Measurements from ENCODE around the gene CDC42BPB. TPM values are rescaled to one million over a fixed set of nuclear protein-coding genes. Genes with fewer than 3 reads are reported as not detected.

Gene CDC42BPB, protein sequence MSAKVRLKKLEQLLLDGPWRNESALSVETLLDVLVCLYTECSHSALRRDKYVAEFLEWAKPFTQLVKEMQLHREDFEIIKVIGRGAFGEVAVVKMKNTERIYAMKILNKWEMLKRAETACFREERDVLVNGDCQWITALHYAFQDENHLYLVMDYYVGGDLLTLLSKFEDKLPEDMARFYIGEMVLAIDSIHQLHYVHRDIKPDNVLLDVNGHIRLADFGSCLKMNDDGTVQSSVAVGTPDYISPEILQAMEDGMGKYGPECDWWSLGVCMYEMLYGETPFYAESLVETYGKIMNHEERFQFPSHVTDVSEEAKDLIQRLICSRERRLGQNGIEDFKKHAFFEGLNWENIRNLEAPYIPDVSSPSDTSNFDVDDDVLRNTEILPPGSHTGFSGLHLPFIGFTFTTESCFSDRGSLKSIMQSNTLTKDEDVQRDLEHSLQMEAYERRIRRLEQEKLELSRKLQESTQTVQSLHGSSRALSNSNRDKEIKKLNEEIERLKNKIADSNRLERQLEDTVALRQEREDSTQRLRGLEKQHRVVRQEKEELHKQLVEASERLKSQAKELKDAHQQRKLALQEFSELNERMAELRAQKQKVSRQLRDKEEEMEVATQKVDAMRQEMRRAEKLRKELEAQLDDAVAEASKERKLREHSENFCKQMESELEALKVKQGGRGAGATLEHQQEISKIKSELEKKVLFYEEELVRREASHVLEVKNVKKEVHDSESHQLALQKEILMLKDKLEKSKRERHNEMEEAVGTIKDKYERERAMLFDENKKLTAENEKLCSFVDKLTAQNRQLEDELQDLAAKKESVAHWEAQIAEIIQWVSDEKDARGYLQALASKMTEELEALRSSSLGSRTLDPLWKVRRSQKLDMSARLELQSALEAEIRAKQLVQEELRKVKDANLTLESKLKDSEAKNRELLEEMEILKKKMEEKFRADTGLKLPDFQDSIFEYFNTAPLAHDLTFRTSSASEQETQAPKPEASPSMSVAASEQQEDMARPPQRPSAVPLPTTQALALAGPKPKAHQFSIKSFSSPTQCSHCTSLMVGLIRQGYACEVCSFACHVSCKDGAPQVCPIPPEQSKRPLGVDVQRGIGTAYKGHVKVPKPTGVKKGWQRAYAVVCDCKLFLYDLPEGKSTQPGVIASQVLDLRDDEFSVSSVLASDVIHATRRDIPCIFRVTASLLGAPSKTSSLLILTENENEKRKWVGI (N-terminal part only)
- total RNA-seq: 19.2 TPM
- polyA plus RNA-seq: under 1 TPM; 0.08 to 0.91 (median 0.36) TPM

DNA sequence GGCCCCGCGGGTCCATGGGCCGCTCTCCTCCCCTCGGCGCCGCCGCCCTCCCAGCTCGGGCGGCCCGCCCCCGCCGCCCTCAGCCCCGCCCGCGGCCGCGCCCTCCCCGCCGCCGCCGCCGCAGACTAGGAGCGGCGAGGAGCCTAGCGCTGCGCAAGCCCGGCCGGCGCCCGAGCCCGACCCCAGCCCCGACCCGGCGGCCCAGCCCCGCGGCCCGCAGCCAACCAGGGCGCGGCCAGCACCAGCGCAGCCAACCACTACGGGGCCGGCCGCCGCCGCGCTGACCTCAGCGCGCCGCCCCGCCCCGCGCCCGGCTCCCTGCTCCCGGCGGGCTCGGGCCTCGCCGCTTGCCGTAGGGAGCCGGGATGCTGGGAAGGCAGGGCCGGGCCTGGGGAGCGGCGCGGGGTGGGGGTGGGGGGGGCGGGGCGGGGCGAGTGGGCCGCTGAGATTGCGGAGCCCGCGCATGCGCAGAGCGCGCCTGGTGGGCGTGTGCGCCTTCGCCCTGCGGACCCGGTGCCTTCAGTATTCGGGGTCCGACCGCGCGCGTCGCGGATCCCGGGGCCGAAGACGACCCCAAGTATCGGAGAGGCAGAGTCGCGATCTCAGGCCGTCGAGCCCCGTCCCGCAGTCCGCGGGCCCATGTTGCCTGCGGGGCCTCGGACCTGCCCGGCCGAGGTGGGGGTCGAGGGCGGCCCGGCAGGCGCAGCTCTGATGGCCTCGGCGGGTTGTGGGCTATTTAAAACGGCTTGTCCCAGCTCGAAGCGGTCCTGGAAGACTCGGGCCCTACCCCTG lies at the start of gene CDC42BPB:
Gene CDC42BPB (minus strand): TSS at position 178 of the 792 bp plus-strand sequence. CDS start 376 bp downstream, outside the sequence.
- Histone ChIP-seq H3K27me3 (ENCODE audit: control insufficient read depth, insufficient read depth, low read length) (peaks cover 6% of the 10 kb centered on the region), H3K4me3 (ENCODE audit: low read depth, low read length) (no peak within 1 kb of the TSS), H3K9me3 (ENCODE audit: control insufficient read depth in 2 of 2, low read length in 2 of 2) (no peaks in the 10 kb centered on the region), H3K36me3 (ENCODE audit: control insufficient read depth, insufficient read depth, low read length) (no peaks in the 10 kb centered on the region), H3K27ac (ENCODE audit: insufficient read depth, low read length, poor library complexity, severe bottlenecking) (no peak within 1 kb of the TSS), H3K4me1 (ENCODE audit: control insufficient read depth, insufficient read depth, low read length, poor library complexity, severe bottlenecking) (peaks cover 4% of the 10 kb centered on the region)
- peaks cover 6% of the 10 kb centered on the region for H3K27me3 Mint-ChIP-seq
- H3K36me3 Mint-ChIP-seq: no peaks in the 10 kb centered on the region
- H3K4me3 Mint-ChIP-seq: peak within 1 kb of the TSS; percentile 70 to 91 (median 84)
- no peak within 1 kb of the TSS for H3K27ac Mint-ChIP-seq
- ATAC-seq (ENCODE audit: low read depth in 2 of 2) (peak; percentile 80 to 86), DNase-seq (peak; percentile 46 to 61 (median 47))
- peaks cover 0 to 2% (median 0%) of the 10 kb centered on the region in 7 donors for H3K9me3 Mint-ChIP-seq
- H3K4me1 Mint-ChIP-seq: peaks cover 7 to 23% (median 14%) of the 10 kb centered on the region in 4 donors

DNA sequence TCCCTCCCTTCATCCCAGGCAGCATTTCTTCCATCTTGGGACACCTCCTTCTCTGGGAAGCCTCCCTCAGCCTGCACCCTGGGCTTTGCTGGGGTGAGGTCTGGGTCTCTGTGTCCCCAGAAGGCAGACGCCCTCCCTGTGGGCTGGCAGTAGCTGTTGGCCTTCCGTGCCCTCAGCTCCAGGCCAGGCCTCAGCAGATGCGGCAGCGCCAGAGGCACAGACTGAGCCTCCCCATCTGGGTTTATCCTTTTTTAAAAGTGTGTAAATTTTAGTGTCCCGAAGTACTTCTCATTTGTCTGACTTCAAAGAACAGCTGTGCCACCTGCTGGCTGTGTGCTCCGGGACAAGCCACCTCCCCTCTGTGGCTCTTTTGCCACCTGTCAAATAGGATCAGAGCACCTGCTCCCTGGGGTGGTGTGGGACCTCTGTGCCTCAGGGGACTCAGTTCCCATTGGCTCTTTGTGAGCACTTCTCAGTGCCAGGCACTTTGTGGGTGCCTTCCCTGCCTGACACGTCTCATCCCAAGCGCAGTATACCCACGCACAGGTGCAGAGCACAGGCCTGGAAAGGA lies 48.3 kb upstream of the CDC42BPB start:
- Histone ChIP-seq H3K4me1 (ENCODE audit: control insufficient read depth, insufficient read depth, low read length, poor library complexity, severe bottlenecking) (peaks cover 6% of the 10 kb centered on the region), H3K36me3 (ENCODE audit: control insufficient read depth, insufficient read depth, low read length) (no peaks in the 10 kb centered on the region), H3K9me3 (ENCODE audit: control insufficient read depth in 2 of 2, low read length in 2 of 2) (no peaks in the 10 kb centered on the region), H3K4me3 (ENCODE audit: low read depth, low read length) (no peak overlapping the region), H3K27ac (ENCODE audit: insufficient read depth, low read length, poor library complexity, severe bottlenecking) (no peak overlapping the region), H3K27me3 (ENCODE audit: control insufficient read depth, insufficient read depth, low read length) (peaks cover 2% of the 10 kb centered on the region)
- peak overlapping the region in 1 of 4 donors; percentile 15 for H3K4me3 Mint-ChIP-seq
- DNase-seq: peak in 1 of 3 donors; percentile 53
- H3K27ac Mint-ChIP-seq: no peak overlapping the region
- peaks cover 36% of the 10 kb centered on the region for H3K27me3 Mint-ChIP-seq
- ATAC-seq (ENCODE audit: low read depth in 2 of 2): no peak
- peaks cover 0 to 17% (median 5%) of the 10 kb centered on the region in 4 donors for H3K4me1 Mint-ChIP-seq
- peaks cover 0 to 3% (median 0%) of the 10 kb centered on the region in 7 donors for H3K9me3 Mint-ChIP-seq
- no peaks in the 10 kb centered on the region for H3K36me3 Mint-ChIP-seq

DNA sequence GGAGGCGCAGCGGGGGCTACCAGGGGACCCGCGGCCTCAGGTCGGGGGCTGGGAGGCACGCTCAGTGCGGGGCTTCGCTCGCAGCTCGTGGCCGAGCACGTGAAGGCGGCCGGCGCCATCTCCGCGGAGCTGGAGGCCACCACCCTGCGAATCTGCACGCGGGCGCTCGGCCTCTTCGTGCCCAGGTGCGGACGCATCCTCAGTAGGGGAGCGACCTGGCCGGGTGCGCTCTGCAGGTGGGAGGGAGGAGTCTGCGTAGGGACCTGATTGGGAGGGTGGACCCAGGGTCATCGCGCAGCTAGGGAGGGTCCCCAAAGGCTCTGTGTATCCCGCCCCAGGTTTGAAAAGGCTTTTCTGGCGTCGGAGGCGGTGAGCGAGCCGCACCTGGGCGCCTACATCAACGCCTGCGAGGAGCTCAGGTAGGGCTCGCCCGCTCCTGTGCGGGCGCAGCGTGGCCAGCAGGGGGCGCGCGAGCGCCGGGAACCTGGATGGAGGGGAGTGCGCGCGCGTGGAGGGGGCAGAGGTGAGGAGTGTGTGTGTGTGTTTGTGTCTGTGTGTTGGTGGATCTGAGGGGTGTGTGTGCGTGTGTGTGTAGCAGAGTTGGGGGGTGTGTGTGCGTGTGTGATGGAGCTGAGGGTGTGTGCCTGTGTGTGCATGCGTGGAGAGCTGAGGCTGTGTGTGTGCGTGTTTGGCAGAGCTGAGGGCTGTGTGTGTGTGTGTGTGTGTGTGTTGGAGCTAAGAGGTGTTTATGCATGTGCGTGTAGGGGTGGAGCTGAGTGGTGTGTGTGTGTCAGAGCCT lies 47.5 kb upstream of the CDC42BPB start:
- Histone ChIP-seq H3K4me1 (ENCODE audit: control insufficient read depth, insufficient read depth, low read length, poor library complexity, severe bottlenecking) (peaks cover 6% of the 10 kb centered on the region), H3K4me3 (ENCODE audit: low read depth, low read length) (no peak overlapping the region), H3K27me3 (ENCODE audit: control insufficient read depth, insufficient read depth, low read length) (peaks cover 2% of the 10 kb centered on the region), H3K9me3 (ENCODE audit: control insufficient read depth in 2 of 2, low read length in 2 of 2) (no peaks in the 10 kb centered on the region), H3K36me3 (ENCODE audit: control insufficient read depth, insufficient read depth, low read length) (no peaks in the 10 kb centered on the region), H3K27ac (ENCODE audit: insufficient read depth, low read length, poor library complexity, severe bottlenecking) (no peak overlapping the region)
- H3K9me3 Mint-ChIP-seq: peaks cover 0 to 3% (median 0%) of the 10 kb centered on the region in 7 donors
- peak overlapping the region in 1 of 4 donors; percentile 9 for H3K4me3 Mint-ChIP-seq
- H3K36me3 Mint-ChIP-seq: no peaks in the 10 kb centered on the region
- peak; percentile 58 to 66 (median 58) for DNase-seq
- no peak overlapping the region for H3K27ac Mint-ChIP-seq
- ATAC-seq (ENCODE audit: low read depth in 2 of 2): peak; percentile 74 to 83
- peaks cover 29% of the 10 kb centered on the region for H3K27me3 Mint-ChIP-seq
- H3K4me1 Mint-ChIP-seq: peaks cover 0 to 17% (median 5%) of the 10 kb centered on the region in 4 donors

DNA sequence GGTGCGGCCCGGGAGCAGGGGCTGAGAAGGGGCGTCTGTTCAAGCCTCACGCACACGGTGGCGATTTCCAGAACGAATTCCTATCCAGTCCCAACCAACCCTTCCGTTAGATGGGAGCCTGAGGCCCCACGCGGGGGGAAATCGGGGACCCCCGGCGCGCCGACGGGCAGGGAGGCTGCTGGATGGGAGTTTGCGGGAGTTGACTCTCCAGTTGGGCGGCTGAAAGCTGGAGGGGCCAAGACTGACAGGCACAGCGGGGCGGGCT lies 47.0 kb upstream of the CDC42BPB start:
- Histone ChIP-seq H3K4me3 (ENCODE audit: low read depth, low read length) (no peak overlapping the region), H3K4me1 (ENCODE audit: control insufficient read depth, insufficient read depth, low read length, poor library complexity, severe bottlenecking) (peaks cover 6% of the 10 kb centered on the region), H3K36me3 (ENCODE audit: control insufficient read depth, insufficient read depth, low read length) (no peaks in the 10 kb centered on the region), H3K9me3 (ENCODE audit: control insufficient read depth in 2 of 2, low read length in 2 of 2) (no peaks in the 10 kb centered on the region), H3K27ac (ENCODE audit: insufficient read depth, low read length, poor library complexity, severe bottlenecking) (no peak overlapping the region), H3K27me3 (ENCODE audit: control insufficient read depth, insufficient read depth, low read length) (peaks cover 2% of the 10 kb centered on the region)
- no peak overlapping the region for H3K4me3 Mint-ChIP-seq
- H3K27ac Mint-ChIP-seq: no peak overlapping the region
- peaks cover 0 to 17% (median 5%) of the 10 kb centered on the region in 4 donors for H3K4me1 Mint-ChIP-seq
- ATAC-seq (ENCODE audit: low read depth in 2 of 2) (no peak), DNase-seq (no peak)
- H3K36me3 Mint-ChIP-seq: no peaks in the 10 kb centered on the region
- H3K27me3 Mint-ChIP-seq: peaks cover 27% of the 10 kb centered on the region
- peaks cover 0 to 3% (median 0%) of the 10 kb centered on the region in 7 donors for H3K9me3 Mint-ChIP-seq

DNA sequence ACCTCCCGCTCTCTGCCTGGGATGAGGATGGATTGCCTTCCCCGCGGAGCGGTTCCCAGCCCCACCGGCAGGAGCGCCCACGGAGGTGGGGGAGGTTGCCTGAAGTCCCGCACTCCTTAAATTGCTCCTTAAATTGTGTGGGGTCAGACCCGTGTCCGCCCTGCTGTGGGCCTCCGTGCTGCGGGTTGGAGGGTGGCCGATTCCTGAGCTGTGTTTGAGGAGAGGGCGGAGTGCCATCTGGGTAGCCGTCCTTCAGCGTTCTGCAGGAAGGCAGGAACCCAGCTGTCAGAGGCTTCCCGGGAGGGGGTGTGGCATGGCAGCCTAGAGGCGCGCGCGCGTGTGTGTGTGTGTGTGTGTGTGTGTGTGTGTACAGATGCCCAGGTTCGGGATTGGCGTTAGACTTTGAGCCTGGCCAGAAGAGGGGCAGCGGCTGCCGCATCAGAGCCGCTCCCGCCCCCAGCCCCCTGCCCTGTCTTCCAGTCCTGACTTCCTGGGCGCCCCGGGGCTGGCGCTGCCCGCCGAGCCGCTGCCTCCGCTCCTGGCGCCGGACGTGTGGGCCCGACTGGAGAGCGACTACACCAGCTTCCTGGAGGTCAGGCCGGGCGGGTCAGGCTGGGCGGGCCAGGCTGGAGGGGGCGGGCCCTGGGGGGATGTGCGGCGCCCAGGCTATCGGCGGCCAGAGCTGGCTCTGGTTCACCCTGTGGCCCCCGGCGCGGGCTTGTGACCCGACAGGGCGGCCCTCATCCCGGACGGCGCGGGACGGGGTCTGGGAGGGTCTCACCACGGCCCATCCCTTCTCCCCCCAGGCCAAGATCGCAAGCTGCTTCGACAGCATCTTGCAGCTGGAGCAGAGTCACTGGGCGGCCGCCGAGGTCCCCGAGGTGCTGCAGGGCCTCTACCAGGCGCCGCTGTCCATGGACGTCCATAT lies 46.4 kb upstream of the CDC42BPB start:
- Histone ChIP-seq H3K27ac (ENCODE audit: insufficient read depth, low read length, poor library complexity, severe bottlenecking) (no peak overlapping the region), H3K27me3 (ENCODE audit: control insufficient read depth, insufficient read depth, low read length) (peaks cover 2% of the 10 kb centered on the region), H3K4me3 (ENCODE audit: low read depth, low read length) (no peak overlapping the region), H3K4me1 (ENCODE audit: control insufficient read depth, insufficient read depth, low read length, poor library complexity, severe bottlenecking) (peaks cover 6% of the 10 kb centered on the region), H3K9me3 (ENCODE audit: control insufficient read depth in 2 of 2, low read length in 2 of 2) (no peaks in the 10 kb centered on the region), H3K36me3 (ENCODE audit: control insufficient read depth, insufficient read depth, low read length) (no peaks in the 10 kb centered on the region)
- peaks cover 27% of the 10 kb centered on the region for H3K27me3 Mint-ChIP-seq
- peaks cover 0 to 3% (median 0%) of the 10 kb centered on the region in 7 donors for H3K9me3 Mint-ChIP-seq
- H3K27ac Mint-ChIP-seq: no peak overlapping the region
- ATAC-seq (ENCODE audit: low read depth in 2 of 2) (no peak), DNase-seq (peak in 1 of 3 donors; percentile 19)
- H3K4me3 Mint-ChIP-seq: peak overlapping the region in 1 of 4 donors; percentile 68
- H3K4me1 Mint-ChIP-seq: peaks cover 0 to 17% (median 5%) of the 10 kb centered on the region in 4 donors
- H3K36me3 Mint-ChIP-seq: no peaks in the 10 kb centered on the region

All from CD4-positive, CD25-positive, alpha-beta regulatory T cell (primary cell).